H1 (cell line): ENCODE measurements around the gene POPDC2. TPM values are rescaled to one million over a fixed set of nuclear protein-coding genes. Genes with fewer than 3 reads are reported as not detected.

Experiments used
- BACH1 ChIP-seq: IDR thresholded peaks from 2 replicates; pipeline ENCODE4 v1.6.1; 2012; ENCODE audit warnings: low read length, improper control_type of control experiment
- CBX5 ChIP-seq: fragments of 300-800, 300-1000 bp; sonication (generic); IDR thresholded peaks from 2 replicates; pipeline ENCODE4 v1.7.1; 2016; ENCODE audit warnings: antibody characterized with exemption, low read length, low read depth
- CHD1 ChIP-seq: IDR thresholded peaks from 2 replicates; pipeline ENCODE4 v1.6.1; 2012; ENCODE audit warnings: low read depth, low read length, improper control_type of control experiment
- CHD7 ChIP-seq: fragments of 300-600 bp; sonication (generic); IDR thresholded peaks from 2 replicates; pipeline ENCODE4 v1.7.1; 2012; ENCODE audit warnings: low read length, moderate library complexity, mild to moderate bottlenecking, inconsistent platforms; ENCODE audit not compliant: insufficient replicate concordance
- EZH2 ChIP-seq: fragments of 200-600 bp; sonication (generic); IDR thresholded peaks from 2 replicates; pipeline ENCODE4 v1.7.1; 2012; ENCODE audit warnings: low read depth, mild to moderate bottlenecking, moderate library complexity, low read length, inconsistent platforms; ENCODE audit not compliant: severe bottlenecking
- HDAC2 ChIP-seq, 2 experiments: fragments of 300-600 bp in 1 of 2; sonication (generic) in 1 of 2; IDR thresholded peaks; 2 replicates each; pipeline ENCODE4 v1.6.1; 2011 to 2012; ENCODE audit warnings: low read depth in 2 of 2, low read length in 2 of 2, mild to moderate bottlenecking in 2 of 2, moderate library complexity in 2 of 2, borderline replicate concordance in 1 of 2, inconsistent platforms in 1 of 2
- JUN ChIP-seq: IDR thresholded peaks from 2 replicates; pipeline ENCODE4 v1.6.1; 2011; ENCODE audit warnings: low read depth, mild to moderate bottlenecking, improper control_type of control experiment, low read length
- KDM5A ChIP-seq: fragments of 200-600 bp; IDR thresholded peaks from 2 replicates; pipeline ENCODE4 v1.7.1; 2012; ENCODE audit warnings: mild to moderate bottlenecking, low read length, inconsistent platforms, mixed read lengths
- MAFK ChIP-seq: IDR thresholded peaks from 2 replicates; pipeline ENCODE4 v1.6.1; 2012; ENCODE audit warnings: low read depth, mild to moderate bottlenecking, improper control_type of control experiment, low read length
- RAD21 ChIP-seq, 2 experiments: IDR thresholded peaks in 1 of 2; conservative IDR thresholded peaks in 1 of 2; 2 replicates each; pipeline ENCODE4 v1.6.1; 2011; ENCODE audit warnings: low read depth in 2 of 2, low read length in 2 of 2, improper control_type of control experiment in 1 of 2, inconsistent platforms in 1 of 2, mild to moderate bottlenecking in 1 of 2, moderate library complexity in 1 of 2
- RXRA ChIP-seq: IDR thresholded peaks from 2 replicates; pipeline ENCODE4 v1.6.1; 2011; ENCODE audit warnings: low read depth, mild to moderate bottlenecking, low read length, moderate library complexity; ENCODE audit not compliant: insufficient read depth
- SP2 ChIP-seq: IDR thresholded peaks from 2 replicates; pipeline ENCODE4 v1.6.1; 2012; ENCODE audit warnings: mild to moderate bottlenecking, low read length, inconsistent platforms
- polyA plus RNA-seq, 7 experiments: library from polyadenylated mRNA; depleted of rRNA in 3 of 7; stranded (reverse) in 5 of 7; unstranded in 2 of 7; fragments of >200 nt in 5 of 7; fragments of 200-250 nt in 2 of 7; gene quantifications; 1 replicate in 5 of 7; 2 replicates in 1 of 7; 4 replicates in 1 of 7; pipeline versions ENCODE4 v1.2.1 to v1.2.3, GENCODE V29; 2011 to 2013; ENCODE audit warnings: missing spikeins in 2 of 7, mixed read lengths in 2 of 7
- total RNA-seq: library from RNA; stranded (reverse); fragmentation: NEBNext Ultra II Directional; extraction: Animal tissue kit (Norgen Biotek cat#: 25700); gene quantifications from 2 replicates; pipeline ENCODE4 v1.2.1, GENCODE V29; 2021

Gene POPDC2
- total and polyA plus RNA-seq, 2 of the 8 experiments (the other 6 are each of a cell fraction or from before 2014, with no cell fraction given) = 0.65 to 1.1 TPM

GRCh38 chr3:119628390-119628789 lies 32.0 kb downstream of the POPDC2 start (continued):
- TF ChIP-seq CHD7 (no peak), HDAC2 (IDR thresholded peaks at IDR 0.05; ENCODE audit: borderline replicate concordance in 1 of 2, low read depth in 2 of 2, low read length in 2 of 2) (no peak), KDM5A (no peak), MAFK (no peak), RXRA (no peak), RAD21 (IDR thresholded peaks at IDR 0.05 in 1 of 2, conservative IDR thresholded peaks at IDR 0.05 in 1 of 2; ENCODE audit: low read depth in 2 of 2, low read length in 2 of 2) (no peak), SP2 (no peak), CBX5 (no peak), EZH2 (no peak), BACH1 (no peak), CHD1 (no peak), JUN (no peak)
